GM23338 (cell line): ENCODE data around the gene SMYD3. TPM values are rescaled to one million over a fixed set of nuclear protein-coding genes. Genes with fewer than 3 reads are reported as not detected.

Source experiments
- ATAC-seq: fragments of 200-7000 bp; cut with Tn5 transposase; 3 replicates; pipeline ENCODE4 v1.9.1; 2020
- DNase-seq: peaks from one replicate; pipeline ENCODE4 v3.0.0-alpha.2; 2015; ENCODE audit warnings: low spot score
- H2AFZ ChIP-seq: fragments of 200-600 bp; sonication (generic); 2 replicates; pipeline ENCODE4 v1.8.0; 2016; ENCODE audit warnings: antibody characterized with exemption, mild to moderate bottlenecking, moderate library complexity
- H3F3A ChIP-seq: fragments of 200-600 bp; sonication (generic); replicated peaks from 2 replicates; pipeline ENCODE4 v1.8.0; 2017; ENCODE audit warnings: antibody characterized with exemption, mixed run types, low read depth
- H3K27ac ChIP-seq: fragments of 200-600 bp; sonication (generic); 2 replicates; pipeline ENCODE4 v1.6.1; 2016; ENCODE audit warnings: low read depth
- H3K27me3 ChIP-seq: fragments of 200-600 bp; sonication (generic); 2 replicates; pipeline ENCODE4 v1.8.0; 2016; ENCODE audit warnings: mild to moderate bottlenecking, mixed run types, moderate library complexity; ENCODE audit not compliant: insufficient read depth
- H3K36me3 ChIP-seq: fragments of 200-600 bp; sonication (generic); 2 replicates; pipeline ENCODE4 v1.8.0; 2016; ENCODE audit warnings: mild to moderate bottlenecking; ENCODE audit not compliant: insufficient read depth
- H3K4me1 ChIP-seq: fragments of 200-600 bp; sonication (generic); 2 replicates; pipeline ENCODE4 v1.8.0; 2016; ENCODE audit warnings: mild to moderate bottlenecking, moderate library complexity; ENCODE audit not compliant: insufficient read depth
- H3K4me2 ChIP-seq: fragments of 200-600 bp; sonication (generic); 2 replicates; pipeline ENCODE4 v1.7.1; 2017; ENCODE audit warnings: mixed run types
- H3K4me3 ChIP-seq: fragments of 200-600 bp; sonication (generic); 2 replicates; pipeline ENCODE4 v1.6.1; 2016; ENCODE audit warnings: mixed run types
- H3K79me2 ChIP-seq: fragments of 200-600 bp; sonication (generic); replicated peaks from 2 replicates; pipeline ENCODE4 v1.8.0; 2017; ENCODE audit warnings: mild to moderate bottlenecking; ENCODE audit not compliant: insufficient read depth
- H3K9me2 ChIP-seq: fragments of 200-600 bp; sonication (generic); 2 replicates; pipeline ENCODE4 v1.8.0; 2017; ENCODE audit not compliant: insufficient read depth
- H4K20me1 ChIP-seq: fragments of 200-600 bp; sonication (generic); replicated peaks from 2 replicates; pipeline ENCODE4 v1.8.0; 2017; ENCODE audit warnings: mild to moderate bottlenecking; ENCODE audit not compliant: insufficient read depth
- H3K27ac Mint-ChIP-seq: 2 replicates; pipeline ENCODE4 v1.8.0; 2020; ENCODE audit warnings: inconsistent platforms, mild to moderate bottlenecking, moderate library complexity, mixed read lengths
- H3K27me3 Mint-ChIP-seq: 3 replicates; pipeline ENCODE4 v1.8.0; 2022; ENCODE audit warnings: low read depth, mild to moderate bottlenecking, moderate library complexity, mixed read lengths, inconsistent platforms; ENCODE audit not compliant: insufficient read depth, poor library complexity
- H3K36me3 Mint-ChIP-seq: 3 replicates; pipeline ENCODE4 v1.8.0; 2021; ENCODE audit warnings: low read depth, mild to moderate bottlenecking, inconsistent platforms, moderate library complexity, mixed read lengths
- H3K4me1 Mint-ChIP-seq: 3 replicates; pipeline ENCODE4 v1.8.0; 2020; ENCODE audit warnings: mild to moderate bottlenecking, inconsistent platforms, mixed read lengths
- H3K4me3 Mint-ChIP-seq: 3 replicates; pipeline ENCODE4 v1.8.0; 2021; ENCODE audit warnings: moderate library complexity, mild to moderate bottlenecking, inconsistent platforms, mixed read lengths
- H3K9me3 Mint-ChIP-seq: 3 replicates; pipeline ENCODE4 v1.8.0; 2020; ENCODE audit warnings: moderate library complexity, mild to moderate bottlenecking, inconsistent platforms, mixed read lengths
- CREB1 ChIP-seq: fragments of 250-450 bp; sonication (Bioruptor Pico); IDR thresholded peaks from 2 replicates; pipeline ENCODE4 v1.5.0; 2020; ENCODE audit warnings: low read depth, mild to moderate bottlenecking, moderate library complexity
- EZH2 ChIP-seq: fragments of 200-600 bp; sonication (generic); IDR thresholded peaks from one replicate; pipeline ENCODE4 v1.8.0; 2017; ENCODE audit warnings: antibody characterized with exemption, mild to moderate bottlenecking, low read depth; ENCODE audit not compliant: unreplicated experiment
- EZH2phosphoT487 ChIP-seq: fragments of 200-600 bp; sonication (generic); IDR thresholded peaks from one replicate; pipeline ENCODE4 v1.8.1; 2018; ENCODE audit warnings: antibody characterized with exemption; ENCODE audit not compliant: unreplicated experiment
- NANOG ChIP-seq: IDR thresholded peaks from 2 replicates; pipeline ENCODE4 v1.6.1; 2016; ENCODE audit warnings: antibody characterized with exemption, borderline replicate concordance
- POLR2AphosphoS5 ChIP-seq: IDR thresholded peaks from 2 replicates; pipeline ENCODE4 v1.6.1; 2016; ENCODE audit warnings: antibody characterized with exemption, low read depth
- STAT1 ChIP-seq: IDR thresholded peaks from one replicate; pipeline ENCODE4 v1.6.1; 2016; ENCODE audit warnings: antibody characterized with exemption; ENCODE audit not compliant: unreplicated experiment
- polyA plus RNA-seq: library from polyadenylated mRNA; unstranded; fragments of >200 nt; fragmentation: Nextera tagmentation; extraction: Ambion mirVana; gene quantifications from 2 replicates; pipeline ENCODE4 v1.2.1, GENCODE V29; 2016
- total RNA-seq: library from RNA; depleted of rRNA; stranded (reverse); fragments of >200 nt; shearing (Covaris generic); gene quantifications from 2 replicates; pipeline ENCODE4 v1.2.3, GENCODE V29; 2014
- TF ChIP-seq, protein P1 (sequence below): fragments of 250-450 bp; sonication (Bioruptor Pico); IDR thresholded peaks from 2 replicates; pipeline ENCODE4 v1.5.0; 2020; ENCODE audit warnings: mild to moderate bottlenecking, moderate library complexity
- TF ChIP-seq, protein P2 (sequence below): IDR thresholded peaks from one replicate; pipeline ENCODE4 v1.6.1; 2018; ENCODE audit warnings: antibody characterized with exemption; ENCODE audit not compliant: unreplicated experiment
- TF ChIP-seq, protein P3 (sequence below), 2 experiments: fragments of 200-600 bp in 1 of 2; sonication (generic) in 1 of 2; conservative IDR thresholded peaks; 2 replicates each; pipeline versions ENCODE4 v1.5.1 to v1.6.1; 2016 to 2017; ENCODE audit warnings: antibody characterized with exemption in 2 of 2, low read depth in 2 of 2, mild to moderate bottlenecking in 2 of 2, moderate library complexity in 1 of 2

SMYD3 gene
- total and polyA plus RNA-seq, 2 experiments from 2014 or later, result 31.8 to 34.4 TPM

DNA sequence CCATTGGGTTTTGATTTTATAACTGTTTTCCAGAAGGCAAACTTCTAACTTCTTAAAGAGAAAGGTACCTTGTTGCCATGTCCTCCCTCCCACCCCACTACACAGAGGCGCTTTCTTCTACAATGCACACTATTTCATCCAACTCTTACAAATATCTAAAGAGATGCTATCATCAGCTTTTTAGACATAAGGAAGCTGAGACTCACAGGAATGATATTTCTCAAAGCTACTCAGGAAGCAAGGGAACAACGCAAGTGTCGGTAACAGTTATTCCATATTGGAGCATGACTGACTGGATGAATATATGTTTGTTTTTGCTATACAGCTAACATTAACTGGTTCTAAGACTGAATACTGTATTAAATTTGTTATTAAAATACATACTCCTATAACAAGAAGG is 318.0 kb downstream of the SMYD3 start:
- Mint-ChIP-seq H3K4me3 (no peak overlapping the region), H3K27me3 (no peaks in the 10 kb centered on the region), H3K4me1 (peaks cover 7% of the 10 kb centered on the region), H3K36me3 (no peaks in the 10 kb centered on the region), H3K9me3 (no peaks in the 10 kb centered on the region), H3K27ac (no peak overlapping the region)
- Histone ChIP-seq H3K27ac (no peak overlapping the region), H3K27me3 (no peaks in the 10 kb centered on the region), H3K9me2 (no peaks in the 10 kb centered on the region), H3K4me1 (0 out of 2 replicates have a peak, but pooled peaks cover 3% of the 10 kb centered on the region), H2AFZ (no peak overlapping the region), H3K36me3 (no peaks in the 10 kb centered on the region), H3K4me3 (no peak overlapping the region), H3F3A (no peaks in the 10 kb centered on the region), H3K79me2 (no peaks in the 10 kb centered on the region), H4K20me1 (no peaks in the 10 kb centered on the region), H3K4me2 (no peak overlapping the region)
- TF ChIP-seq STAT1, result no peak
- TF ChIP-seq EZH2phosphoT487, result no peak
- TF ChIP-seq CREB1 (CRISPR knock-in tag), result no peak
- TF ChIP-seq NANOG, result no peak
- DNase-seq (no peak), ATAC-seq (no peak)

DNA sequence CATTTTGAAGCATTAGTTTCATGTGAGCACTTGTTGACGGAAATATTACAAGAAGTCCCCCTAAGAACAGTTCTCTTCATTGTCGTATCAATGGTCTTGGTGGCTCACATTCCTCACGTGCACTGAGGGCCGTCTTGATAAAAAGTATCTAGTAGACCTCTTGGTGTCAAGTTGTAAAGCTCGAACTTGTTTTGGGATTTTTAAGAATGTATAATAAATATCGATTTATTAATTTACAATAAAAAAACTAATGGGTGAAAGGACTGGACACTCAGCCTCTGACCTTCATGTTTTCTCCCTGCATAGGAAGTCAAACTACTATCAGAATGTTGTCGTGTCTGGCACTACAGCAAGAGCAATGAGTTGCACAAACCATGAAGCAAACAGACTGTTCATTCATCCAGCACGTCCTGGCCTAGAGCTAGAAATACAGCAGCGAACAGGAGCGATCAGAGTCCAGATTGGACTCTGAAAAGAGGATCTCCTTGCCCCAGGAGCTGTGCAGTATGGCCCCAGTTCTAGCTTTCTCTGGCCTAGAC is 319.2 kb downstream of the SMYD3 start:
- H3K4me3 Mint-ChIP-seq, result no peak overlapping the region
- no peaks in the 10 kb centered on the region for H3K27me3 Mint-ChIP-seq
- DNase-seq (no peak), ATAC-seq (no peak)
- Histone ChIP-seq H3K4me2 (no peak overlapping the region), H3K79me2 (no peaks in the 10 kb centered on the region), H3K9me2 (no peaks in the 10 kb centered on the region), H3F3A (no peaks in the 10 kb centered on the region), H3K27me3 (no peaks in the 10 kb centered on the region), H2AFZ (no peak overlapping the region), H3K36me3 (no peaks in the 10 kb centered on the region), H4K20me1 (no peaks in the 10 kb centered on the region), H3K27ac (no peak overlapping the region), H3K4me1 (no peaks in the 10 kb centered on the region), H3K4me3 (no peak overlapping the region)
- H3K36me3 Mint-ChIP-seq, result no peaks in the 10 kb centered on the region
- no peaks in the 10 kb centered on the region for H3K9me3 Mint-ChIP-seq
- H3K27ac Mint-ChIP-seq, result no peak overlapping the region
- H3K4me1 Mint-ChIP-seq, result no peaks in the 10 kb centered on the region
- TF ChIP-seq EZH2 (no peak), STAT1 (no peak), POLR2AphosphoS5 (no peak), EZH2phosphoT487 (no peak), NANOG (no peak)
- TF ChIP-seq, protein P1, sequence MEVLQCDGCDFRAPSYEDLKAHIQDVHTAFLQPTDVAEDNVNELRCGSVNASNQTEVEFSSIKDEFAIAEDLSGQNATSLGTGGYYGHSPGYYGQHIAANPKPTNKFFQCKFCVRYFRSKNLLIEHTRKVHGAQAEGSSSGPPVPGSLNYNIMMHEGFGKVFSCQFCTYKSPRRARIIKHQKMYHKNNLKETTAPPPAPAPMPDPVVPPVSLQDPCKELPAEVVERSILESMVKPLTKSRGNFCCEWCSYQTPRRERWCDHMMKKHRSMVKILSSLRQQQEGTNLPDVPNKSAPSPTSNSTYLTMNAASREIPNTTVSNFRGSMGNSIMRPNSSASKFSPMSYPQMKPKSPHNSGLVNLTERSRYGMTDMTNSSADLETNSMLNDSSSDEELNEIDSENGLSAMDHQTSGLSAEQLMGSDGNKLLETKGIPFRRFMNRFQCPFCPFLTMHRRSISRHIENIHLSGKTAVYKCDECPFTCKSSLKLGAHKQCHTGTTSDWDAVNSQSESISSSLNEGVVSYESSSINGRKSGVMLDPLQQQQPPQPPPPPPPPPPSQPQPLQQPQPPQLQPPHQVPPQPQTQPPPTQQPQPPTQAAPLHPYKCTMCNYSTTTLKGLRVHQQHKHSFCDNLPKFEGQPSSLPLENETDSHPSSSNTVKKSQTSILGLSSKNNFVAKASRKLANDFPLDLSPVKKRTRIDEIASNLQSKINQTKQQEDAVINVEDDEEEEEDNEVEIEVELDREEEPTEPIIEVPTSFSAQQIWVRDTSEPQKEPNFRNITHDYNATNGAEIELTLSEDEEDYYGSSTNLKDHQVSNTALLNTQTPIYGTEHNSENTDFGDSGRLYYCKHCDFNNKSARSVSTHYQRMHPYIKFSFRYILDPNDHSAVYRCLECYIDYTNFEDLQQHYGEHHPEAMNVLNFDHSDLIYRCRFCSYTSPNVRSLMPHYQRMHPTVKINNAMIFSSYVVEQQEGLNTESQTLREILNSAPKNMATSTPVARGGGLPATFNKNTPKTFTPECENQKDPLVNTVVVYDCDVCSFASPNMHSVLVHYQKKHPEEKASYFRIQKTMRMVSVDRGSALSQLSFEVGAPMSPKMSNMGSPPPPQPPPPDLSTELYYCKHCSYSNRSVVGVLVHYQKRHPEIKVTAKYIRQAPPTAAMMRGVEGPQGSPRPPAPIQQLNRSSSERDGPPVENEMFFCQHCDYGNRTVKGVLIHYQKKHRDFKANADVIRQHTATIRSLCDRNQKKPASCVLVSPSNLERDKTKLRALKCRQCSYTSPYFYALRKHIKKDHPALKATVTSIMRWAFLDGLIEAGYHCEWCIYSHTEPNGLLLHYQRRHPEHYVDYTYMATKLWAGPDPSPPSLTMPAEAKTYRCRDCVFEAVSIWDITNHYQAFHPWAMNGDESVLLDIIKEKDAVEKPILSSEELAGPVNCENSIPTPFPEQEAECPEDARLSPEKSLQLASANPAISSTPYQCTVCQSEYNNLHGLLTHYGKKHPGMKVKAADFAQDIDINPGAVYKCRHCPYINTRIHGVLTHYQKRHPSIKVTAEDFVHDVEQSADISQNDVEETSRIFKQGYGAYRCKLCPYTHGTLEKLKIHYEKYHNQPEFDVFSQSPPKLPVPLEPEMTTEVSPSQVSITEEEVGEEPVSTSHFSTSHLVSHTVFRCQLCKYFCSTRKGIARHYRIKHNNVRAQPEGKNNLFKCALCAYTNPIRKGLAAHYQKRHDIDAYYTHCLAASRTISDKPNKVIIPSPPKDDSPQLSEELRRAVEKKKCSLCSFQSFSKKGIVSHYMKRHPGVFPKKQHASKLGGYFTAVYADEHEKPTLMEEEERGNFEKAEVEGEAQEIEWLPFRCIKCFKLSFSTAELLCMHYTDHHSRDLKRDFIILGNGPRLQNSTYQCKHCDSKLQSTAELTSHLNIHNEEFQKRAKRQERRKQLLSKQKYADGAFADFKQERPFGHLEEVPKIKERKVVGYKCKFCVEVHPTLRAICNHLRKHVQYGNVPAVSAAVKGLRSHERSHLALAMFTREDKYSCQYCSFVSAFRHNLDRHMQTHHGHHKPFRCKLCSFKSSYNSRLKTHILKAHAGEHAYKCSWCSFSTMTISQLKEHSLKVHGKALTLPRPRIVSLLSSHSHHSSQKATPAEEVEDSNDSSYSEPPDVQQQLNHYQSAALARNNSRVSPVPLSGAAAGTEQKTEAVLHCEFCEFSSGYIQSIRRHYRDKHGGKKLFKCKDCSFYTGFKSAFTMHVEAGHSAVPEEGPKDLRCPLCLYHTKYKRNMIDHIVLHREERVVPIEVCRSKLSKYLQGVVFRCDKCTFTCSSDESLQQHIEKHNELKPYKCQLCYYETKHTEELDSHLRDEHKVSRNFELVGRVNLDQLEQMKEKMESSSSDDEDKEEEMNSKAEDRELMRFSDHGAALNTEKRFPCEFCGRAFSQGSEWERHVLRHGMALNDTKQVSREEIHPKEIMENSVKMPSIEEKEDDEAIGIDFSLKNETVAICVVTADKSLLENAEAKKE (CRISPR knock-in tag), result no peak
- TF ChIP-seq, protein P2, sequence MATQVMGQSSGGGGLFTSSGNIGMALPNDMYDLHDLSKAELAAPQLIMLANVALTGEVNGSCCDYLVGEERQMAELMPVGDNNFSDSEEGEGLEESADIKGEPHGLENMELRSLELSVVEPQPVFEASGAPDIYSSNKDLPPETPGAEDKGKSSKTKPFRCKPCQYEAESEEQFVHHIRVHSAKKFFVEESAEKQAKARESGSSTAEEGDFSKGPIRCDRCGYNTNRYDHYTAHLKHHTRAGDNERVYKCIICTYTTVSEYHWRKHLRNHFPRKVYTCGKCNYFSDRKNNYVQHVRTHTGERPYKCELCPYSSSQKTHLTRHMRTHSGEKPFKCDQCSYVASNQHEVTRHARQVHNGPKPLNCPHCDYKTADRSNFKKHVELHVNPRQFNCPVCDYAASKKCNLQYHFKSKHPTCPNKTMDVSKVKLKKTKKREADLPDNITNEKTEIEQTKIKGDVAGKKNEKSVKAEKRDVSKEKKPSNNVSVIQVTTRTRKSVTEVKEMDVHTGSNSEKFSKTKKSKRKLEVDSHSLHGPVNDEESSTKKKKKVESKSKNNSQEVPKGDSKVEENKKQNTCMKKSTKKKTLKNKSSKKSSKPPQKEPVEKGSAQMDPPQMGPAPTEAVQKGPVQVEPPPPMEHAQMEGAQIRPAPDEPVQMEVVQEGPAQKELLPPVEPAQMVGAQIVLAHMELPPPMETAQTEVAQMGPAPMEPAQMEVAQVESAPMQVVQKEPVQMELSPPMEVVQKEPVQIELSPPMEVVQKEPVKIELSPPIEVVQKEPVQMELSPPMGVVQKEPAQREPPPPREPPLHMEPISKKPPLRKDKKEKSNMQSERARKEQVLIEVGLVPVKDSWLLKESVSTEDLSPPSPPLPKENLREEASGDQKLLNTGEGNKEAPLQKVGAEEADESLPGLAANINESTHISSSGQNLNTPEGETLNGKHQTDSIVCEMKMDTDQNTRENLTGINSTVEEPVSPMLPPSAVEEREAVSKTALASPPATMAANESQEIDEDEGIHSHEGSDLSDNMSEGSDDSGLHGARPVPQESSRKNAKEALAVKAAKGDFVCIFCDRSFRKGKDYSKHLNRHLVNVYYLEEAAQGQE, result no peak
- TF ChIP-seq, protein P3, sequence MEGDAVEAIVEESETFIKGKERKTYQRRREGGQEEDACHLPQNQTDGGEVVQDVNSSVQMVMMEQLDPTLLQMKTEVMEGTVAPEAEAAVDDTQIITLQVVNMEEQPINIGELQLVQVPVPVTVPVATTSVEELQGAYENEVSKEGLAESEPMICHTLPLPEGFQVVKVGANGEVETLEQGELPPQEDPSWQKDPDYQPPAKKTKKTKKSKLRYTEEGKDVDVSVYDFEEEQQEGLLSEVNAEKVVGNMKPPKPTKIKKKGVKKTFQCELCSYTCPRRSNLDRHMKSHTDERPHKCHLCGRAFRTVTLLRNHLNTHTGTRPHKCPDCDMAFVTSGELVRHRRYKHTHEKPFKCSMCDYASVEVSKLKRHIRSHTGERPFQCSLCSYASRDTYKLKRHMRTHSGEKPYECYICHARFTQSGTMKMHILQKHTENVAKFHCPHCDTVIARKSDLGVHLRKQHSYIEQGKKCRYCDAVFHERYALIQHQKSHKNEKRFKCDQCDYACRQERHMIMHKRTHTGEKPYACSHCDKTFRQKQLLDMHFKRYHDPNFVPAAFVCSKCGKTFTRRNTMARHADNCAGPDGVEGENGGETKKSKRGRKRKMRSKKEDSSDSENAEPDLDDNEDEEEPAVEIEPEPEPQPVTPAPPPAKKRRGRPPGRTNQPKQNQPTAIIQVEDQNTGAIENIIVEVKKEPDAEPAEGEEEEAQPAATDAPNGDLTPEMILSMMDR (conservative IDR thresholded peaks at IDR 0.05; ENCODE audit: low read depth in 2 of 2), result no peak
